ENCODE measurements around the gene TMEM238. TPM values are rescaled to one million over a fixed set of nuclear protein-coding genes. Genes with fewer than 3 reads are reported as not detected.
"Not testable (repeated sequence)": the region's sequence is repeated elsewhere in the genome, so short reads cannot be mapped to it uniquely, and the experiment has no call there.

TMEM238 gene
- polyA plus RNA-seq, 1 donor from 2014 or later = not detected

DNA sequence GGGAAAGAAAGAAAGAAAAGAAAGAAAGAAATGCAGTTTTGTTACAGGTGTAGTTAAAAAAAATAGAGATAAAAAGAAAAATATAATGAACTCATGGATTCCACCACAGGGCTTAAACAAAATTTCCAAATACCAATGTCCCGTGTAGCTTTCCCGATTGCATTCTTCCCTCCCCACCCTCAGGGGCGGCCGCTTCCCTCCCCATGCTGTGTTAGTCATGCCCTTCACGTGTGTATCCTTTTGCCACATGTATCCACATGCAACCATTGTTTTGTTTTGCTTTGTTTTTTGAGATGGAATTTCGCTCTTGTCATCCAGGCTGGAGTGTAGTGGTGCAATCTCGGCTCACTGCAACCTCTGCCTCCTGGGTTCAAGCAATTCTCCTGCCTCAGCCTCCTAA lies 48.0 kb downstream of the TMEM238 start:
- H3K9me3 ChIP-seq (ENCODE audit: low read length) = no peaks in the 10 kb centered on the region
- H3K4me3 ChIP-seq (ENCODE audit: low read length) = no peak overlapping the region
- no peak overlapping the region for H3K9ac ChIP-seq (ENCODE audit: low read length)
- no peaks in the 10 kb centered on the region for H4K20me1 ChIP-seq (ENCODE audit: insufficient read depth)
- no peak overlapping the region for H3K27ac ChIP-seq (ENCODE audit: low read length)
- H3K9me2 ChIP-seq (ENCODE audit: insufficient read depth, low read length) = no peaks in the 10 kb centered on the region
- peaks cover 10% of the 10 kb centered on the region for H3K79me2 ChIP-seq (replicated peaks; ENCODE audit: insufficient read depth, low read length)
- TF ChIP-seq RAD21 (conservative IDR thresholded peaks at IDR 0.05) = no peak
- no peak for TF ChIP-seq EZH2 (IDR thresholded peaks at IDR 0.05; ENCODE audit: borderline replicate concordance, insufficient read depth, low read length, poor library complexity, severe bottlenecking)
- no peak for TF ChIP-seq EP300 (conservative IDR thresholded peaks at IDR 0.05; ENCODE audit: poor library complexity, severe bottlenecking)
- TF ChIP-seq, protein P1, sequence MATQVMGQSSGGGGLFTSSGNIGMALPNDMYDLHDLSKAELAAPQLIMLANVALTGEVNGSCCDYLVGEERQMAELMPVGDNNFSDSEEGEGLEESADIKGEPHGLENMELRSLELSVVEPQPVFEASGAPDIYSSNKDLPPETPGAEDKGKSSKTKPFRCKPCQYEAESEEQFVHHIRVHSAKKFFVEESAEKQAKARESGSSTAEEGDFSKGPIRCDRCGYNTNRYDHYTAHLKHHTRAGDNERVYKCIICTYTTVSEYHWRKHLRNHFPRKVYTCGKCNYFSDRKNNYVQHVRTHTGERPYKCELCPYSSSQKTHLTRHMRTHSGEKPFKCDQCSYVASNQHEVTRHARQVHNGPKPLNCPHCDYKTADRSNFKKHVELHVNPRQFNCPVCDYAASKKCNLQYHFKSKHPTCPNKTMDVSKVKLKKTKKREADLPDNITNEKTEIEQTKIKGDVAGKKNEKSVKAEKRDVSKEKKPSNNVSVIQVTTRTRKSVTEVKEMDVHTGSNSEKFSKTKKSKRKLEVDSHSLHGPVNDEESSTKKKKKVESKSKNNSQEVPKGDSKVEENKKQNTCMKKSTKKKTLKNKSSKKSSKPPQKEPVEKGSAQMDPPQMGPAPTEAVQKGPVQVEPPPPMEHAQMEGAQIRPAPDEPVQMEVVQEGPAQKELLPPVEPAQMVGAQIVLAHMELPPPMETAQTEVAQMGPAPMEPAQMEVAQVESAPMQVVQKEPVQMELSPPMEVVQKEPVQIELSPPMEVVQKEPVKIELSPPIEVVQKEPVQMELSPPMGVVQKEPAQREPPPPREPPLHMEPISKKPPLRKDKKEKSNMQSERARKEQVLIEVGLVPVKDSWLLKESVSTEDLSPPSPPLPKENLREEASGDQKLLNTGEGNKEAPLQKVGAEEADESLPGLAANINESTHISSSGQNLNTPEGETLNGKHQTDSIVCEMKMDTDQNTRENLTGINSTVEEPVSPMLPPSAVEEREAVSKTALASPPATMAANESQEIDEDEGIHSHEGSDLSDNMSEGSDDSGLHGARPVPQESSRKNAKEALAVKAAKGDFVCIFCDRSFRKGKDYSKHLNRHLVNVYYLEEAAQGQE (IDR thresholded peaks at IDR 0.05; ENCODE audit: borderline replicate concordance) = no peak
- TF ChIP-seq SMC3 (conservative IDR thresholded peaks at IDR 0.05; ENCODE audit: poor library complexity) = no peak
- no peak for TF ChIP-seq POLR2AphosphoS5 (IDR thresholded peaks at IDR 0.05)
- no peak for TF ChIP-seq TAF1 (IDR thresholded peaks at IDR 0.05; ENCODE audit: low read depth)
- no peak for TF ChIP-seq MXI1 (conservative IDR thresholded peaks at IDR 0.05; ENCODE audit: poor library complexity, severe bottlenecking)
- TF ChIP-seq, protein P2, sequence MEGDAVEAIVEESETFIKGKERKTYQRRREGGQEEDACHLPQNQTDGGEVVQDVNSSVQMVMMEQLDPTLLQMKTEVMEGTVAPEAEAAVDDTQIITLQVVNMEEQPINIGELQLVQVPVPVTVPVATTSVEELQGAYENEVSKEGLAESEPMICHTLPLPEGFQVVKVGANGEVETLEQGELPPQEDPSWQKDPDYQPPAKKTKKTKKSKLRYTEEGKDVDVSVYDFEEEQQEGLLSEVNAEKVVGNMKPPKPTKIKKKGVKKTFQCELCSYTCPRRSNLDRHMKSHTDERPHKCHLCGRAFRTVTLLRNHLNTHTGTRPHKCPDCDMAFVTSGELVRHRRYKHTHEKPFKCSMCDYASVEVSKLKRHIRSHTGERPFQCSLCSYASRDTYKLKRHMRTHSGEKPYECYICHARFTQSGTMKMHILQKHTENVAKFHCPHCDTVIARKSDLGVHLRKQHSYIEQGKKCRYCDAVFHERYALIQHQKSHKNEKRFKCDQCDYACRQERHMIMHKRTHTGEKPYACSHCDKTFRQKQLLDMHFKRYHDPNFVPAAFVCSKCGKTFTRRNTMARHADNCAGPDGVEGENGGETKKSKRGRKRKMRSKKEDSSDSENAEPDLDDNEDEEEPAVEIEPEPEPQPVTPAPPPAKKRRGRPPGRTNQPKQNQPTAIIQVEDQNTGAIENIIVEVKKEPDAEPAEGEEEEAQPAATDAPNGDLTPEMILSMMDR (IDR thresholded peaks at IDR 0.05; ENCODE audit: poor library complexity, severe bottlenecking) = no peak
- H3K27me3 ChIP-seq (ENCODE audit: insufficient read depth, low read depth, low read length) = no peaks in the 10 kb centered on the region
- no peak overlapping the region for H3K4me2 ChIP-seq (ENCODE audit: low read length)
- no peaks in the 10 kb centered on the region for H3F3A ChIP-seq (ENCODE audit: insufficient read depth, low read length, poor library complexity, severe bottlenecking)
- H3K36me3 ChIP-seq (ENCODE audit: insufficient read depth, low read length) = no peaks in the 10 kb centered on the region
- H2AFZ ChIP-seq (ENCODE audit: low read depth, low read length) = no peak overlapping the region

DNA sequence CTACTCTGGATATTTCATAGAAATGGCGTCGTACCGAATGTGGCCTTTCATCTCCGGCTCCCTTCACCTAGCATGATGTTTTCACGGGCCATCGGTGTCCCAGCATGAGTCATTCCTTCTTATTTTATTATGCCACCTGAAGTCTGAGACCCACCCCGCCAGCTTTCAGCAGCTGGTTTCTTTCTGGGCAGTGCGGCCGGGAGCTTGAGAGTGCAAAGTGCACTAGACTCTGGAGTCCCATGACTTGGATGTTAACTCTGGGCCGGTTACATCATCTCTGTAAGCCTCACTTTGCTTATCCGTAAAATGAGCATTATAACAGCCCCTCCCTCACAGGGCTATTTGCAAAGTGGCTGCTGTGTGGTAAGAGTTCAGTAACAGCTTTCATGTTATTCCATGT lies 50.2 kb downstream of the TMEM238 start:
- H3K9me3 ChIP-seq (ENCODE audit: low read length) = no peaks in the 10 kb centered on the region
- no peak overlapping the region for H2AFZ ChIP-seq (ENCODE audit: low read depth, low read length)
- H3K36me3 ChIP-seq (ENCODE audit: insufficient read depth, low read length) = no peaks in the 10 kb centered on the region
- no peaks in the 10 kb centered on the region for H3K9me2 ChIP-seq (ENCODE audit: insufficient read depth, low read length)
- H3K9ac ChIP-seq (ENCODE audit: low read length) = no peak overlapping the region
- no peaks in the 10 kb centered on the region for H3K79me2 ChIP-seq (replicated peaks; ENCODE audit: insufficient read depth, low read length)
- no peaks in the 10 kb centered on the region for H3K27me3 ChIP-seq (ENCODE audit: insufficient read depth, low read depth, low read length)
- H4K20me1 ChIP-seq (ENCODE audit: insufficient read depth) = no peaks in the 10 kb centered on the region
- H3K4me2 ChIP-seq (ENCODE audit: low read length) = no peak overlapping the region
- no peaks in the 10 kb centered on the region for H3F3A ChIP-seq (ENCODE audit: insufficient read depth, low read length, poor library complexity, severe bottlenecking)
- H3K27ac ChIP-seq (ENCODE audit: low read length) = no peak overlapping the region
- H3K4me3 ChIP-seq (ENCODE audit: low read length) = no peak overlapping the region
- TF ChIP-seq MXI1 (conservative IDR thresholded peaks at IDR 0.05; ENCODE audit: poor library complexity, severe bottlenecking) (no peak), POLR2AphosphoS5 (IDR thresholded peaks at IDR 0.05) (no peak)

GRCh38 chr19:55329791-55330190 lies 54.3 kb downstream of the TMEM238 start:
- not testable (repeated sequence) for H4K20me1 ChIP-seq (ENCODE audit: insufficient read depth); H3K9me2 ChIP-seq (ENCODE audit: insufficient read depth, low read length); H3K36me3 ChIP-seq (ENCODE audit: insufficient read depth, low read length); H3K4me3 ChIP-seq (ENCODE audit: low read length); H3K4me2 ChIP-seq (ENCODE audit: low read length); H3K9ac ChIP-seq (ENCODE audit: low read length); H3K27ac ChIP-seq (ENCODE audit: low read length); H3F3A ChIP-seq (ENCODE audit: insufficient read depth, low read length, poor library complexity, severe bottlenecking); H3K79me2 ChIP-seq (replicated peaks; ENCODE audit: insufficient read depth, low read length); H3K9me3 ChIP-seq (ENCODE audit: low read length); H3K27me3 ChIP-seq (ENCODE audit: insufficient read depth, low read depth, low read length); H2AFZ ChIP-seq (ENCODE audit: low read depth, low read length)

Other genes starting within 250 kb of the TMEM238 start
- 4.0 and 6.2 TPM in 2 replicates for gene TNNT1, start 235.1 kb downstream of the TMEM238 start, polyA plus RNA-seq
- 22.5 and 22.6 TPM in 2 replicates for gene TNNI3, start 226.6 kb downstream of the TMEM238 start, polyA plus RNA-seq
- 0.38 and 2.2 TPM in 2 replicates for gene DNAAF3, start 217.7 kb downstream of the TMEM238 start, polyA plus RNA-seq
- 210 and 237 TPM in 2 replicates for gene SYT5, start 204.0 kb downstream of the TMEM238 start, polyA plus RNA-seq
- 0.54 and 0.56 TPM in 2 replicates for gene PTPRH, start 174.8 kb downstream of the TMEM238 start, polyA plus RNA-seq
- 0.84 and 2.3 TPM in 2 replicates for gene TMEM86B, start 155.5 kb downstream of the TMEM238 start, polyA plus RNA-seq
- gene PPP6R1, start 125.3 kb downstream of the TMEM238 start, polyA plus RNA-seq = 20.0 and 33.0 TPM in 2 replicates
- 61.1 and 86.8 TPM in 2 replicates for gene HSPBP1, start 104.2 kb downstream of the TMEM238 start, polyA plus RNA-seq
- gene BRSK1, start 100.3 kb downstream of the TMEM238 start, polyA plus RNA-seq = 213 and 244 TPM in 2 replicates
- gene TMEM150B, start 59.0 kb downstream of the TMEM238 start, polyA plus RNA-seq = not detected in 2 replicates
- gene KMT5C, start 44.4 kb downstream of the TMEM238 start, polyA plus RNA-seq = 50.9 and 72.1 TPM in 2 replicates
- gene COX6B2, start 29.6 kb downstream of the TMEM238 start, polyA plus RNA-seq = 0.17 TPM in 1 of 2 replicates, not detected in the other
- not detected in 2 replicates for gene GARIN5B, start 21.0 kb downstream of the TMEM238 start, polyA plus RNA-seq
- gene IL11, start 13.8 kb downstream of the TMEM238 start, polyA plus RNA-seq = 0.62 and 1.7 TPM in 2 replicates
- not detected in 2 replicates for gene TMEM190, start 7.5 kb downstream of the TMEM238 start, polyA plus RNA-seq
- gene RPL28, start 1.6 kb upstream of the TMEM238 start, polyA plus RNA-seq = 135 and 195 TPM in 2 replicates
- gene UBE2S, start 23.5 kb upstream of the TMEM238 start, polyA plus RNA-seq = 119 and 188 TPM in 2 replicates
- 4.5 and 7.1 TPM in 2 replicates for gene SHISA7, start 59.0 kb upstream of the TMEM238 start, polyA plus RNA-seq
- 47.7 and 48.1 TPM in 2 replicates for gene ISOC2, start 77.3 kb upstream of the TMEM238 start, polyA plus RNA-seq
- 0.19 and 3.0 TPM in 2 replicates for gene C19orf85, start 80.5 kb upstream of the TMEM238 start, polyA plus RNA-seq
- gene ZNF628, start 92.3 kb upstream of the TMEM238 start, polyA plus RNA-seq = 0.37 and 0.68 TPM in 2 replicates
- gene NAT14, start 100.9 kb upstream of the TMEM238 start, polyA plus RNA-seq = 129 and 145 TPM in 2 replicates
- 0.45 and 1.4 TPM in 2 replicates for gene SSC5D, start 104.1 kb upstream of the TMEM238 start, polyA plus RNA-seq
- gene SBK2, start 152.8 kb upstream of the TMEM238 start, polyA plus RNA-seq = not detected in 2 replicates
- gene SBK3, start 161.3 kb upstream of the TMEM238 start, polyA plus RNA-seq = not detected in 2 replicates
- gene ZNF579, start 196.6 kb upstream of the TMEM238 start, polyA plus RNA-seq = 7.4 and 10.8 TPM in 2 replicates
- 5.1 and 7.4 TPM in 2 replicates for gene FIZ1, start 215.2 kb upstream of the TMEM238 start, polyA plus RNA-seq
- gene ZNF524, start 216.0 kb upstream of the TMEM238 start, polyA plus RNA-seq = 3.2 and 3.9 TPM in 2 replicates
- gene ZNF865, start 221.4 kb upstream of the TMEM238 start, polyA plus RNA-seq = 1.7 and 2.1 TPM in 2 replicates
- 10.3 and 10.7 TPM in 2 replicates for gene ZNF784, start 240.3 kb upstream of the TMEM238 start, polyA plus RNA-seq

Data from neural cell (in vitro differentiated cells).